Activated T-helper 2 cell treated with anti-CD3 and anti-CD28 coated beads, Interferon-gamma antibody, Interleukin-2, Interleukin-4, amounts not matched to agents 10 μg/mL and 5 μg/mL and 100 μg/mL, durations not matched to agents 14 hours and 24 hours and 36 hours (primary cell): ENCODE results near the gene DHX9. TPM values are rescaled to one million over a fixed set of nuclear protein-coding genes. Genes with fewer than 3 reads are reported as not detected.

Source experiments
- DNase-seq: peaks from one replicate; pipeline ENCODE4 v3.0.0; 2021; ENCODE audit warnings: low spot score
- H3K27ac Mint-ChIP-seq: one replicate; pipeline ENCODE4 v1.8.0; 2021; ENCODE audit warnings: mixed read lengths
- H3K27me3 Mint-ChIP-seq: one replicate; pipeline ENCODE4 v1.8.0; 2021; ENCODE audit warnings: low read depth, mixed read lengths
- H3K36me3 Mint-ChIP-seq: one replicate; pipeline ENCODE4 v1.8.0; 2021; ENCODE audit warnings: low read depth, mixed read lengths
- H3K4me1 Mint-ChIP-seq: one replicate; pipeline ENCODE4 v1.8.0; 2021; ENCODE audit warnings: low read depth, mixed read lengths
- H3K4me3 Mint-ChIP-seq: one replicate; pipeline ENCODE4 v1.8.0; 2021; ENCODE audit warnings: low read depth, mild to moderate bottlenecking, moderate library complexity, mixed read lengths
- H3K9me3 Mint-ChIP-seq: one replicate; pipeline ENCODE4 v1.8.0; 2021; ENCODE audit warnings: mixed read lengths
- intact Hi-C: fragments of 100-400 bp; cut with micrococcal nuclease; formaldehyde crosslinking; loops from one replicate; pipeline ENCODE4 v1.15.1; 2023
- total RNA-seq: library from RNA; stranded (reverse); gene quantifications from 2 replicates; pipeline ENCODE4 v1.2.3, GENCODE V29; 2022

The DHX9 gene
- total RNA-seq, 1 donor from 2014 or later = 302 TPM

DNA sequence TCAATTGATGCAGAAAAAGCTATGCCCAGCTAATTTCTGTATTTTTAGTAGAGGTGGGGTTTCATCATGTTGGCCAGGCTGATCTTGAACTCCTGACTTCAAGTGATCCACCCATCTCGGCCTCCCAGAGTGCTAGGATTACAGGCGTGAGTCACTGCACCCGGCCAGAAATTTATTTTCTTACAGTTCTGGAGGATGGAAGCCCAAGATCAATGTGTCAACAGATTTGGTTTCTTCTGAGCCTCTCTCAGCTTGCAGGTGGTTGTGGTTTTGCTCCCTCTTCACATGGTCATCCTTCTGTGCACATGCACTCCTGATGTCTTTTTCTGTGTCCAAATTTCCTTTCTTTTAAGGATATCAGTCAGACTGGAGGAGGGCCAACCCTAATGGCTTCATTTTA, 78.2 kb downstream of the DHX9 start:
- Mint-ChIP-seq H3K27me3 (peaks cover 19% of the 10 kb centered on the region), H3K4me3 (no peak overlapping the region), H3K4me1 (no peaks in the 10 kb centered on the region), H3K27ac (no peak overlapping the region), H3K36me3 (no peaks in the 10 kb centered on the region), H3K9me3 (no peaks in the 10 kb centered on the region)
- intact Hi-C loops = no loop called here
- DNase-seq = no peak

DNA sequence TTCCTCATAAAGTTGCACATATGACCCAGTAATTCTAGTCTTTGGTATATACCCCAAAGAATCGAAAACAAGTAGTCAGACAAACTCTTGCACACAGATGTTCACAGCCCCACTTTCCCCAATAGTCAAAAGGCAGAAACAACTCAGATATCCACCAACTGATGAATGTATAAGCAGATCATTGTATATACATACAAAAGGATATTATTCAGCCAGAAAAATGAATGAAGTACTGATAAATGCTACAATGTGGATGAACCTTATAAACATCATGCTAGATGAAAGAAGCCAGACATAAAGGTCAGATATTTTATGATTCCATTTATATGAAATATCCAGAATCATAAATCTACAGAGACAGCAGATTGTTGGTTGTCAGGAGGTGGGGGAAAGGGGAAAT, 86.5 kb downstream of the DHX9 start:
- H3K36me3 Mint-ChIP-seq = no peaks in the 10 kb centered on the region
- peaks cover 23% of the 10 kb centered on the region for H3K27me3 Mint-ChIP-seq
- no peak for DNase-seq
- no peak overlapping the region for H3K27ac Mint-ChIP-seq
- H3K4me1 Mint-ChIP-seq = peaks cover 2% of the 10 kb centered on the region
- intact Hi-C loops = no loop called here
- H3K9me3 Mint-ChIP-seq = no peaks in the 10 kb centered on the region
- no peak overlapping the region for H3K4me3 Mint-ChIP-seq

DNA sequence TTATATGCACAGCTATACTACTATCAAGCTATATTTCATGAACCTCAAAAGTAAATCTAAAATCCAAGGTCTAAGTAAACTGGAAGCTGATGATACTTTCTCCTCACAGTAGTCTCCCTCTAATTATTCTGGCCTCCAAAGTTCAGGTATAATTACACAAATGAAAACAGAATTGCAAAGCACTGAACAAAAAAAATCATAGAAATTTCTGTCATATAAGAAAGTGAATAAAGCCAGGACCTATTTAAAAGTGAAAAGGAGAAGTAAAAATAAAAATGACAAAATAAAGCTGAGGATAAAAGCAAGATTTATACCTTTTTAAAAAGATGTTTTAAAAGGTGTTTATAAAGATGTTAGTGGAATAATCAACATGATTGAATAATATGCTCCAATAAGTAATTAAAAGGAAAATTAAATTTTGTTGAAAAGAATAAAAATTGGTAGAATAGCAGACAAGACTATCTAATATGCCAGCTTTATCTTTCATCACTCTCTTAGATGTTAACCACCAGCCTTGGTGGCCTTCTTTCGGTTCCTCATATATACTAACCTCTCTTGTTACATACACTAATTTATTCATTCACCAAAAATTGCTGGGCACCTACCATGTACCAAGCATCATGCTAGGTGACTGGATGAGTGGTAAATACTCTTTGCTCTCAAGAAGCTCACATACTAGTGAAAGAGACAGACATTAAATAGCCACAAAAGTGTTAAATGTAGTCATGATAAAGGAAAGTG, 88.7 kb downstream of the DHX9 start:
- Mint-ChIP-seq H3K27ac (no peak overlapping the region), H3K4me1 (peaks cover 2% of the 10 kb centered on the region), H3K27me3 (peaks cover 19% of the 10 kb centered on the region), H3K9me3 (no peaks in the 10 kb centered on the region), H3K36me3 (no peaks in the 10 kb centered on the region), H3K4me3 (no peak overlapping the region)
- intact Hi-C loops = no loop called here
- no peak for DNase-seq

DNA sequence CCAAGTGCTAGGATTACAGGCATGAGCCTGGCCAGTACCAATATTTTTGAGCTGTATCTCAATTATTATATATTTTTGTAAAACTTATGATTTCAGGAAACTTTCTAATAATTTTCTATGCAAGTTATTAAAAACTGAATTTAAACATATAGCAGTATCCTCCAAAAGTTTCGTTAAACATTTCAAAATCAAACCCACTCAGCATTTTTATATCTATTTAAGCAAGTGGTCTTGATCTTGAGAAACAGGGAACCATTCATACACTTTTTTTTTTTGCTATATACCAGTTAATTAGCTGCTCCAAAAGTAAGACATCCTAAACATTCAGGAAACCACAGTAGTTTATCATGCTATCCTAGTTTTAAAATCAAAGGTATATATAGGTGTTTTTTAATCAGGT, 91.8 kb downstream of the DHX9 start:
- no peaks in the 10 kb centered on the region for H3K9me3 Mint-ChIP-seq
- peaks cover 22% of the 10 kb centered on the region for H3K27me3 Mint-ChIP-seq
- intact Hi-C loops = no loop called here
- no peak overlapping the region for H3K4me3 Mint-ChIP-seq
- H3K27ac Mint-ChIP-seq = no peak overlapping the region
- H3K4me1 Mint-ChIP-seq = peaks cover 2% of the 10 kb centered on the region
- no peak for DNase-seq
- no peaks in the 10 kb centered on the region for H3K36me3 Mint-ChIP-seq

DNA sequence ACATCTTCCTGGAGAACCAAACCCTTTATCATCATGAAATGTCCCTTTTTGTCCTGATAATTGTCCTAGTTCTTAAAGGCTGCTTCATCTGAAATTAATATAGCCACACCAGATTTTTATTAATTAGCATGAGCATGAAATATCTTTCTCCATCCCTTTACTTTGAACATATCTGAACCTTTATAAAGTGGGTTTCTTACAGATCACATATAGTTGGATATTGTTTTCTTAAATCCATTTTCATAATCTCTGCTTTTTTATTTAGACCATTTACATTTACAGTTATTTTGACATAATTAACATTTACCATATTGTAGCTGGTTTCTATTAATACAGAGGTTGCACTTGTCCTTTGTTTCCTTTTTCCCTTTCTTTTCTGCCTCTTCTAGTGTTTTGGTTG, 96.6 kb downstream of the DHX9 start:
- no peak for DNase-seq
- Mint-ChIP-seq H3K27me3 (peaks cover 26% of the 10 kb centered on the region), H3K27ac (no peak overlapping the region)

More for the DNA sequence above, 96.6 kb downstream of the DHX9 start:
- Mint-ChIP-seq H3K9me3 (no peaks in the 10 kb centered on the region), H3K4me3 (no peak overlapping the region), H3K36me3 (no peaks in the 10 kb centered on the region), H3K4me1 (no peaks in the 10 kb centered on the region)
- intact Hi-C loops = no loop called here

Other genes starting within 250 kb of the DHX9 start
- 50.2 and 50.5 TPM in 2 replicates for gene RGS16, start 235.0 kb upstream of the DHX9 start, total RNA-seq
- not detected in 2 replicates for gene RGS8, start 154.8 kb upstream of the DHX9 start, total RNA-seq
- 3.0 and 4.6 TPM in 2 replicates for gene NPL, start 49.6 kb upstream of the DHX9 start, total RNA-seq
- gene SHCBP1L, start 113.8 kb downstream of the DHX9 start, total RNA-seq = not detected in 2 replicates
- gene LAMC1, start 184.1 kb downstream of the DHX9 start, total RNA-seq = 0.05 and 0.39 TPM in 2 replicates